Endothelial cell of hepatic sinusoid (primary cell): ENCODE data around the gene RIN3.

Experiments
- in situ Hi-C: cut with HindIII; loops from 2 replicates; pipeline ENCODE4 v1.10.0; 2017; ENCODE audit warnings: low sequenced_read_pairs

RIN3 gene

GRCh38 chr14:92728759-92729364 lies 215.3 kb downstream of the RIN3 start:
- in situ Hi-C loops = no loop called here

GRCh38 chr14:92729634-92730358 lies 216.2 kb downstream of the RIN3 start:
- in situ Hi-C loops = no loop called here

- in situ Hi-C loops = no loop called here
Measured at GRCh38 chr14:92731622-92732115, 218.1 kb downstream of the RIN3 start.

GRCh38 chr14:92733007-92733406 lies 219.4 kb downstream of the RIN3 start:
- in situ Hi-C loops = no loop called here

GRCh38 chr14:92734618-92735017 lies 221.0 kb downstream of the RIN3 start:
- in situ Hi-C loops = no loop called here

GRCh38 chr14:92735344-92735743 lies 221.8 kb downstream of the RIN3 start:
- in situ Hi-C loops = no loop called here

GRCh38 chr14:92737206-92737605 lies 223.6 kb downstream of the RIN3 start:
- in situ Hi-C loops = no loop called here

- in situ Hi-C loops = no loop called here
Measured at GRCh38 chr14:92737619-92738188, 224.1 kb downstream of the RIN3 start.
